ENCODE measurements around the gene ALX4. TPM values are rescaled to one million over a fixed set of nuclear protein-coding genes. Genes with fewer than 3 reads are reported as not detected.

Gene ALX4
- total and polyA plus RNA-seq, 2 experiments from 2014 or later, result not detected

- Mint-ChIP-seq H3K4me1 (no peaks in the 10 kb centered on the region), H3K36me3 (ENCODE audit: low read depth) (peaks cover 27% of the 10 kb centered on the region), H3K27me3 (ENCODE audit: insufficient read depth, low read depth, poor library complexity) (no peaks in the 10 kb centered on the region), H3K4me3 (no peak overlapping the region), H3K9me3 (peaks cover 20% of the 10 kb centered on the region), H3K27ac (no peak overlapping the region)
- no peak for ATAC-seq
- no peaks in the 10 kb centered on the region for H4K20me1 ChIP-seq (replicated peaks; ENCODE audit: insufficient read depth)
- no peaks in the 10 kb centered on the region for H3K79me2 ChIP-seq (replicated peaks; ENCODE audit: insufficient read depth)
- DNase-seq (ENCODE audit: low spot score), result no peak
- no peak overlapping the region for H3K27ac ChIP-seq (ENCODE audit: low read depth)
- H3K4me3 ChIP-seq, result no peak overlapping the region
- no peaks in the 10 kb centered on the region for H3K4me1 ChIP-seq (ENCODE audit: insufficient read depth)
- H3K9me2 ChIP-seq (ENCODE audit: insufficient read depth), result peaks cover 14% of the 10 kb centered on the region; the same call in 1 of the 2 replicates
- H2AFZ ChIP-seq, result no peak overlapping the region
- no peaks in the 10 kb centered on the region for H3K27me3 ChIP-seq (ENCODE audit: insufficient read depth)
- TF ChIP-seq, protein P1, sequence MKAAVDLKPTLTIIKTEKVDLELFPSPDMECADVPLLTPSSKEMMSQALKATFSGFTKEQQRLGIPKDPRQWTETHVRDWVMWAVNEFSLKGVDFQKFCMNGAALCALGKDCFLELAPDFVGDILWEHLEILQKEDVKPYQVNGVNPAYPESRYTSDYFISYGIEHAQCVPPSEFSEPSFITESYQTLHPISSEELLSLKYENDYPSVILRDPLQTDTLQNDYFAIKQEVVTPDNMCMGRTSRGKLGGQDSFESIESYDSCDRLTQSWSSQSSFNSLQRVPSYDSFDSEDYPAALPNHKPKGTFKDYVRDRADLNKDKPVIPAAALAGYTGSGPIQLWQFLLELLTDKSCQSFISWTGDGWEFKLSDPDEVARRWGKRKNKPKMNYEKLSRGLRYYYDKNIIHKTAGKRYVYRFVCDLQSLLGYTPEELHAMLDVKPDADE (IDR thresholded peaks at IDR 0.05), result no peak
- TF ChIP-seq JUNB (IDR thresholded peaks at IDR 0.05; ENCODE audit: unreplicated experiment) (no peak), ZNF331 (CRISPR knock-in tag; IDR thresholded peaks at IDR 0.05; ENCODE audit: low read depth) (no peak), POLR2AphosphoS5 (IDR thresholded peaks at IDR 0.05; ENCODE audit: low read depth) (no peak), EZH2 (IDR thresholded peaks at IDR 0.05; ENCODE audit: low read depth, unreplicated experiment) (no peak), EZH2phosphoT487 (IDR thresholded peaks at IDR 0.05; ENCODE audit: unreplicated experiment) (no peak), NANOG (IDR thresholded peaks at IDR 0.05; ENCODE audit: borderline replicate concordance) (no peak), ZNF114 (CRISPR knock-in tag; IDR thresholded peaks at IDR 0.05) (no peak), STAT1 (IDR thresholded peaks at IDR 0.05; ENCODE audit: unreplicated experiment) (no peak), REST (IDR thresholded peaks at IDR 0.05; ENCODE audit: unreplicated experiment) (no peak), CREB1 (CRISPR knock-in tag; IDR thresholded peaks at IDR 0.05; ENCODE audit: low read depth) (no peak), CTCF (conservative IDR thresholded peaks at IDR 0.05; ENCODE audit: low read depth in 2 of 2) (no peak)
- TF ChIP-seq, protein P2, sequence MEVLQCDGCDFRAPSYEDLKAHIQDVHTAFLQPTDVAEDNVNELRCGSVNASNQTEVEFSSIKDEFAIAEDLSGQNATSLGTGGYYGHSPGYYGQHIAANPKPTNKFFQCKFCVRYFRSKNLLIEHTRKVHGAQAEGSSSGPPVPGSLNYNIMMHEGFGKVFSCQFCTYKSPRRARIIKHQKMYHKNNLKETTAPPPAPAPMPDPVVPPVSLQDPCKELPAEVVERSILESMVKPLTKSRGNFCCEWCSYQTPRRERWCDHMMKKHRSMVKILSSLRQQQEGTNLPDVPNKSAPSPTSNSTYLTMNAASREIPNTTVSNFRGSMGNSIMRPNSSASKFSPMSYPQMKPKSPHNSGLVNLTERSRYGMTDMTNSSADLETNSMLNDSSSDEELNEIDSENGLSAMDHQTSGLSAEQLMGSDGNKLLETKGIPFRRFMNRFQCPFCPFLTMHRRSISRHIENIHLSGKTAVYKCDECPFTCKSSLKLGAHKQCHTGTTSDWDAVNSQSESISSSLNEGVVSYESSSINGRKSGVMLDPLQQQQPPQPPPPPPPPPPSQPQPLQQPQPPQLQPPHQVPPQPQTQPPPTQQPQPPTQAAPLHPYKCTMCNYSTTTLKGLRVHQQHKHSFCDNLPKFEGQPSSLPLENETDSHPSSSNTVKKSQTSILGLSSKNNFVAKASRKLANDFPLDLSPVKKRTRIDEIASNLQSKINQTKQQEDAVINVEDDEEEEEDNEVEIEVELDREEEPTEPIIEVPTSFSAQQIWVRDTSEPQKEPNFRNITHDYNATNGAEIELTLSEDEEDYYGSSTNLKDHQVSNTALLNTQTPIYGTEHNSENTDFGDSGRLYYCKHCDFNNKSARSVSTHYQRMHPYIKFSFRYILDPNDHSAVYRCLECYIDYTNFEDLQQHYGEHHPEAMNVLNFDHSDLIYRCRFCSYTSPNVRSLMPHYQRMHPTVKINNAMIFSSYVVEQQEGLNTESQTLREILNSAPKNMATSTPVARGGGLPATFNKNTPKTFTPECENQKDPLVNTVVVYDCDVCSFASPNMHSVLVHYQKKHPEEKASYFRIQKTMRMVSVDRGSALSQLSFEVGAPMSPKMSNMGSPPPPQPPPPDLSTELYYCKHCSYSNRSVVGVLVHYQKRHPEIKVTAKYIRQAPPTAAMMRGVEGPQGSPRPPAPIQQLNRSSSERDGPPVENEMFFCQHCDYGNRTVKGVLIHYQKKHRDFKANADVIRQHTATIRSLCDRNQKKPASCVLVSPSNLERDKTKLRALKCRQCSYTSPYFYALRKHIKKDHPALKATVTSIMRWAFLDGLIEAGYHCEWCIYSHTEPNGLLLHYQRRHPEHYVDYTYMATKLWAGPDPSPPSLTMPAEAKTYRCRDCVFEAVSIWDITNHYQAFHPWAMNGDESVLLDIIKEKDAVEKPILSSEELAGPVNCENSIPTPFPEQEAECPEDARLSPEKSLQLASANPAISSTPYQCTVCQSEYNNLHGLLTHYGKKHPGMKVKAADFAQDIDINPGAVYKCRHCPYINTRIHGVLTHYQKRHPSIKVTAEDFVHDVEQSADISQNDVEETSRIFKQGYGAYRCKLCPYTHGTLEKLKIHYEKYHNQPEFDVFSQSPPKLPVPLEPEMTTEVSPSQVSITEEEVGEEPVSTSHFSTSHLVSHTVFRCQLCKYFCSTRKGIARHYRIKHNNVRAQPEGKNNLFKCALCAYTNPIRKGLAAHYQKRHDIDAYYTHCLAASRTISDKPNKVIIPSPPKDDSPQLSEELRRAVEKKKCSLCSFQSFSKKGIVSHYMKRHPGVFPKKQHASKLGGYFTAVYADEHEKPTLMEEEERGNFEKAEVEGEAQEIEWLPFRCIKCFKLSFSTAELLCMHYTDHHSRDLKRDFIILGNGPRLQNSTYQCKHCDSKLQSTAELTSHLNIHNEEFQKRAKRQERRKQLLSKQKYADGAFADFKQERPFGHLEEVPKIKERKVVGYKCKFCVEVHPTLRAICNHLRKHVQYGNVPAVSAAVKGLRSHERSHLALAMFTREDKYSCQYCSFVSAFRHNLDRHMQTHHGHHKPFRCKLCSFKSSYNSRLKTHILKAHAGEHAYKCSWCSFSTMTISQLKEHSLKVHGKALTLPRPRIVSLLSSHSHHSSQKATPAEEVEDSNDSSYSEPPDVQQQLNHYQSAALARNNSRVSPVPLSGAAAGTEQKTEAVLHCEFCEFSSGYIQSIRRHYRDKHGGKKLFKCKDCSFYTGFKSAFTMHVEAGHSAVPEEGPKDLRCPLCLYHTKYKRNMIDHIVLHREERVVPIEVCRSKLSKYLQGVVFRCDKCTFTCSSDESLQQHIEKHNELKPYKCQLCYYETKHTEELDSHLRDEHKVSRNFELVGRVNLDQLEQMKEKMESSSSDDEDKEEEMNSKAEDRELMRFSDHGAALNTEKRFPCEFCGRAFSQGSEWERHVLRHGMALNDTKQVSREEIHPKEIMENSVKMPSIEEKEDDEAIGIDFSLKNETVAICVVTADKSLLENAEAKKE (CRISPR knock-in tag; IDR thresholded peaks at IDR 0.05), result no peak
- peaks cover 15% of the 10 kb centered on the region; the same call in 1 of the 2 replicates for H3K36me3 ChIP-seq (ENCODE audit: insufficient read depth)
- H3F3A ChIP-seq (replicated peaks; ENCODE audit: low read depth), result no peaks in the 10 kb centered on the region
- H3K4me2 ChIP-seq, result no peak overlapping the region
Observed at GRCh38 chr11:44252999-44253602, 56.8 kb downstream of the ALX4 start.

All from GM23338 (cell line).